Stomach (tissue), 4 donors: Measurements from ENCODE around the gene COQ6.

Experiments
- EP300 ChIP-seq: sonication (generic); formaldehyde crosslinking; IDR thresholded peaks from one replicate; pipeline ENCODE4 v1.6.1; 2017; ENCODE audit warnings: antibody characterized with exemption
- POLR2A ChIP-seq, 4 donors: fragments of 450-650 bp; IDR thresholded peaks; one replicate each; pipeline ENCODE4 v1.6.1; 2016; ENCODE audit warnings: antibody characterized with exemption in 4 of 4, control low read depth in 2 of 4, mild to moderate bottlenecking in 1 of 4, moderate library complexity in 1 of 4
- POLR2AphosphoS5 ChIP-seq, 3 donors: sonication (generic); formaldehyde crosslinking; IDR thresholded peaks; one replicate each; pipeline ENCODE4 v1.6.1; 2016; ENCODE audit warnings: antibody characterized with exemption in 3 of 3
- TF ChIP-seq, protein P1 (sequence below), 7 experiments: fragments of 450-650 bp in 4 of 7; fragments of 200-600 bp in 3 of 7; sonication (generic) in 3 of 7; IDR thresholded peaks; one replicate each; pipeline ENCODE4 v1.5.1; 2016 to 2019; ENCODE audit warnings: antibody characterized with exemption in 7 of 7, control low read depth in 2 of 7, mild to moderate bottlenecking in 1 of 7

DNA sequence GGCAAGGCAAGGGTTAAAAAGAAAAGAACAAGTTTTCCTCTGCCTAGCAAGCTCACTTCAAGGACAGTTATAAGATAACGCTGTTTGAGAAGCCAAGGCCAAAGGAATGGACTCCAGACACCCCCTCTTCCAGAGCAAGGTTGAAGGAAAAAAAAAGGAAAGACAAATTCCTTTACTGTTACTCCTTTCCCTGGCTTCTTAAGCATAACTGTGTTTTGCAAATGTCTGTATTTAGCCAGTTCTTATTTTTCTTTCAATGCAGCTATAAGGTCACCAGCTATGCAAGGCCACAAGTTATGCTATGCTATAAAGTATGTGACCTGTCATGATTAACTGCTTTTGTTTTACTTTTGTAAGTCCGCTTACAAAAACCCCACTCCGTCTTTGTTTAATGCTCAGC, 36.8 kb upstream of the COQ6 start:
- TF ChIP-seq, protein P1, sequence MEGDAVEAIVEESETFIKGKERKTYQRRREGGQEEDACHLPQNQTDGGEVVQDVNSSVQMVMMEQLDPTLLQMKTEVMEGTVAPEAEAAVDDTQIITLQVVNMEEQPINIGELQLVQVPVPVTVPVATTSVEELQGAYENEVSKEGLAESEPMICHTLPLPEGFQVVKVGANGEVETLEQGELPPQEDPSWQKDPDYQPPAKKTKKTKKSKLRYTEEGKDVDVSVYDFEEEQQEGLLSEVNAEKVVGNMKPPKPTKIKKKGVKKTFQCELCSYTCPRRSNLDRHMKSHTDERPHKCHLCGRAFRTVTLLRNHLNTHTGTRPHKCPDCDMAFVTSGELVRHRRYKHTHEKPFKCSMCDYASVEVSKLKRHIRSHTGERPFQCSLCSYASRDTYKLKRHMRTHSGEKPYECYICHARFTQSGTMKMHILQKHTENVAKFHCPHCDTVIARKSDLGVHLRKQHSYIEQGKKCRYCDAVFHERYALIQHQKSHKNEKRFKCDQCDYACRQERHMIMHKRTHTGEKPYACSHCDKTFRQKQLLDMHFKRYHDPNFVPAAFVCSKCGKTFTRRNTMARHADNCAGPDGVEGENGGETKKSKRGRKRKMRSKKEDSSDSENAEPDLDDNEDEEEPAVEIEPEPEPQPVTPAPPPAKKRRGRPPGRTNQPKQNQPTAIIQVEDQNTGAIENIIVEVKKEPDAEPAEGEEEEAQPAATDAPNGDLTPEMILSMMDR (IDR thresholded peaks at IDR 0.05): no peak
- no peak for TF ChIP-seq EP300
- TF ChIP-seq POLR2A (IDR thresholded peaks at IDR 0.05): no peak
- TF ChIP-seq POLR2AphosphoS5 (IDR thresholded peaks at IDR 0.05): no peak
